ENCODE results near the gene MID2.
"Not testable (repeated sequence)": the region's sequence is repeated elsewhere in the genome, so short reads cannot be mapped to it uniquely, and the experiment has no call there.

The MID2 gene

DNA sequence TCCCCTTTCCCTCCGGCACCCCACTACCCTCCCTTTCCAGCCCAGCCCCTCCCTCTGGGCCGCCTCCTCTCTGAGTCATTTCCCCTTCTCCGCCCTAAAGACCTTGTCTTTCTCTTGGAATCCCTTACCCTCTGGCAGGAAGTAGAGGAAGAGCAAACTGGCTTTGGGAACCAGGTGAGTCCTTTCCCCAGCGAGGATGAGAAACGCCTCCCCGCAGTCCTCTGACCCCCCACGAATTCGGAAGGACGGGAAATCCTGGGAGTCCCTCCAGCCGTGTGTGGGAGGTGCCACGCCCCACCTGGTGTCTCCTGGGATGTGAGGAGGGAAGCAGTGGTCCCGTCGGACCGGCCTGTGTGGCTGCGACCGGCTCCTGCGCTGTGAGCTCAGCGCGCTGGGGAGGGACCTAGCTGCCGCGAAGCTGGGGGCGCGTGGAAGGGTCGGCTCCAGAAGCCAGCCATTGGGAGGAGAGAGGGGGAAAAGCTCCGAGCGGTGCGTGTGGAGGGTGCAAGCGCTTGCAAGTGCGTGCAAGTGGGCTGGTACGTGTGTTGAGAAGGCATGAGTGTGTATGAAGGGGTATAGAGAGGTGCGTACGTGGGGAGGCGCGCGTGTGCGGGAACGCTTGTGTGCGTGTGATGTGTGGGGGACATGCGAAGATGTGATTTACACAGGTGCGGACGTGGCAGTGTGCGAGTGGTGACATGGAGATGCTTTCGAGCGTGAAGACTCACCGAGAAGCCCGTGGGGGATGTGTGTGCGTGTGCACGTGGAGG lies 110.2 kb downstream of the MID2 start:
- H3K9ac ChIP-seq, result no peak overlapping the region
- TF ChIP-seq Cebpa-rat (IDR thresholded peaks at IDR 0.05), result no peak
- no peaks in the 10 kb centered on the region for H3K36me3 ChIP-seq
- no peak overlapping the region for H3K4me3 ChIP-seq
- peaks cover 9% of the 10 kb centered on the region for H3K9me3 ChIP-seq
- H3K4me2 ChIP-seq, result no peak overlapping the region
- no peak overlapping the region for H3K27ac ChIP-seq
- H4K20me1 ChIP-seq, result no peaks in the 10 kb centered on the region
- peaks cover 43% of the 10 kb centered on the region for H3K27me3 ChIP-seq
- no peaks in the 10 kb centered on the region for H3K4me1 ChIP-seq

GRCh38 chrX:107936434-107936730 lies 110.7 kb downstream of the MID2 start:
- no peak overlapping the region for H3K4me2 ChIP-seq
- H3K27me3 ChIP-seq, result peaks cover 43% of the 10 kb centered on the region
- TF ChIP-seq Cebpa-rat (IDR thresholded peaks at IDR 0.05), result no peak
- no peaks in the 10 kb centered on the region for H3K36me3 ChIP-seq
- H3K4me3 ChIP-seq, result no peak overlapping the region
- no peak overlapping the region for H3K9ac ChIP-seq
- H3K9me3 ChIP-seq, result peaks cover 9% of the 10 kb centered on the region
- no peaks in the 10 kb centered on the region for H3K4me1 ChIP-seq
- H4K20me1 ChIP-seq, result no peaks in the 10 kb centered on the region
- H3K27ac ChIP-seq, result no peak overlapping the region

DNA sequence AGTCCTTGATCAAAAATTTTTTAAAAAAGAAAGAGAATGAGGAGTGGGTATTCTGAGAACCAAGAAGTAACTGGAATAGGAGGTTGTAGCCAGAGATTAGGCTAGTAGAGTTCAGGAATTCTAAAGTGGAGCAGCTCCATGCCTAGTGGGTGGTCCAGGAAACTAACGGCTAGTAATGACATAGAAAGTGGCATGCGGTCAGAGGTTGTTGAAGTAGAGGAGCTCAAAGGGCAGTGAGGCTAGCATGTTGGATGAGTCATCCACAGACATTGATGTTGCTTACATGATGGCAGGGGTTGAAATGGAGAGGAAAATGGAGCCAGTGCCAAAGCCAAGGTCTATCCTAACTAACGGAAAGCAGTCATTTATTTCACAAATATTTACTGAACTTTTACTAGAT lies 114.4 kb downstream of the MID2 start:
- no peaks in the 10 kb centered on the region for H3K4me1 ChIP-seq
- H3K9ac ChIP-seq, result no peak overlapping the region
- no peak for TF ChIP-seq Cebpa-rat (IDR thresholded peaks at IDR 0.05)
- H3K9me3 ChIP-seq, result peaks cover 9% of the 10 kb centered on the region; the same call in 1 of the 2 replicates
- H3K4me3 ChIP-seq, result no peak overlapping the region
- no peaks in the 10 kb centered on the region for H3K36me3 ChIP-seq
- H3K4me2 ChIP-seq, result no peak overlapping the region
- H4K20me1 ChIP-seq, result no peaks in the 10 kb centered on the region; the same call in 1 of the 2 replicates
- H3K27ac ChIP-seq, result no peak overlapping the region
- H3K27me3 ChIP-seq, result peaks cover 42% of the 10 kb centered on the region

GRCh38 chrX:107955337-107955736 lies 129.7 kb downstream of the MID2 start:
- not testable (repeated sequence) for H3K4me2 ChIP-seq, H3K36me3 ChIP-seq, H4K20me1 ChIP-seq, H3K4me1 ChIP-seq, H3K9ac ChIP-seq, H3K4me3 ChIP-seq, H3K27ac ChIP-seq, H3K9me3 ChIP-seq
- H3K27me3 ChIP-seq, result peaks cover 56% of the 10 kb centered on the region

DNA sequence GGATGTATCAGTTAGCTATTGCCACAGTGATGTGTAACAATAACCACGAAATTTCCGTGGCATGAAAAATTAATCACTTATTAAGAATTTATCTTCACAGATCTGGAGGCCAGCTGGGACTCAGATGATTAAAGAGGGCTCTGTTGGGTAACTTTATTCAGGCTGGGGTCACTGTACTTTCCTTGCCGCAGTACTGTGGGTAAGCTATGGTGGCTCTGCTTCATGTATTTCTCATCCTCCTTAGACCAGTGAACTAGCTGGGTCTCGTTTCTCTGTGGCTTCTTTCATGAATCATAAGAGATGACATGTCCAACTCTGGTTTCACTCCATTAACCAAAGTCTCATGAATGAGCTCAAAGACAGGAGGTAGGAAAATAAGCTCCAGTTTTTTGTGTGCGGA lies 143.0 kb downstream of the MID2 start:
- H3K4me3 ChIP-seq, result no peak overlapping the region
- no peaks in the 10 kb centered on the region for H3K4me1 ChIP-seq
- H4K20me1 ChIP-seq, result no peaks in the 10 kb centered on the region
- H3K4me2 ChIP-seq, result no peak overlapping the region
- TF ChIP-seq Cebpa-rat (IDR thresholded peaks at IDR 0.05), result no peak
- H3K27ac ChIP-seq, result no peak overlapping the region
- no peaks in the 10 kb centered on the region for H3K36me3 ChIP-seq
- no peak overlapping the region for H3K9ac ChIP-seq
- H3K9me3 ChIP-seq, result peaks cover 7% of the 10 kb centered on the region; the same call in 1 of the 2 replicates
- H3K27me3 ChIP-seq, result peaks cover 57% of the 10 kb centered on the region

- Histone ChIP-seq H3K36me3 (no peaks in the 10 kb centered on the region), H3K4me2 (no peak overlapping the region), H3K4me3 (no peak overlapping the region), H3K27ac (no peak overlapping the region), H4K20me1 (no peaks in the 10 kb centered on the region), H3K27me3 (peaks cover 60% of the 10 kb centered on the region), H3K9me3 (peaks cover 7% of the 10 kb centered on the region; the same call in 1 of the 2 replicates), H3K9ac (no peak overlapping the region), H3K4me1 (no peaks in the 10 kb centered on the region)
- TF ChIP-seq Cebpa-rat (IDR thresholded peaks at IDR 0.05), result no peak
These were observed 144.4 kb downstream of the MID2 start for GRCh38 chrX:107970073-107970472.

DNA sequence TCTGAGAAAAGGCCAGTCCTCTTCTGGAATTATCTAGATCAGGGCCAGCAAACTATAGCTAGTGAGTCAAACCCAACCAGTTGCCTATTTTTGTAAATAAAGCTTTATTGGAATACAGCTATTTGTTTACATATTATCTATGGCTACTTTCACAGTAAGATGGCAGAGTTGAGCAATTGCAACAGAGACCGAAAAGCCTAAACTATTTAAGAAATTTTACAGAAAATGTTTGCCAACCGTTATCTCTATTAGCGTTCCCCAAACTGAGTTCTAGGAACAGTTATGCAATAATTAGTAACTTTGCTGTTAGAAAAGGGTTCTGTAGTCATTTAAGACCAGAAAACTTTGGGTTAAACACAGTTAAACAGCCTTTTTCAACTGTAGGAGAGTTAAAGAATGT lies 146.0 kb downstream of the MID2 start:
- no peak overlapping the region for H3K27ac ChIP-seq
- H3K4me3 ChIP-seq, result no peak overlapping the region
- peaks cover 67% of the 10 kb centered on the region for H3K27me3 ChIP-seq
- no peak overlapping the region for H3K9ac ChIP-seq
- no peaks in the 10 kb centered on the region for H3K36me3 ChIP-seq
- H4K20me1 ChIP-seq, result no peaks in the 10 kb centered on the region
- peaks cover 7% of the 10 kb centered on the region; the same call in 1 of the 2 replicates for H3K9me3 ChIP-seq
- TF ChIP-seq Cebpa-rat (IDR thresholded peaks at IDR 0.05), result no peak
- no peaks in the 10 kb centered on the region for H3K4me1 ChIP-seq
- H3K4me2 ChIP-seq, result no peak overlapping the region

Data from BLaER1 (cell line).